SJCRH30 (cell line): ENCODE data around the gene RPL38. TPM values are rescaled to one million over a fixed set of nuclear protein-coding genes. Genes with fewer than 3 reads are reported as not detected.
A peak's percentile ranks its signal among the peaks of the same experiment; 100 is the strongest.

Experiments
- DNase-seq, 2 experiments: peaks; one replicate each; pipeline ENCODE4 v3.0.0-alpha.2; 2015 to 2020
- H3K27ac ChIP-seq: fragments of 250-450 bp; sonication (Bioruptor Pico); 2 replicates; pipeline ENCODE4 v1.5.1; 2020; ENCODE audit warnings: mild to moderate bottlenecking, moderate library complexity
- H3K27me3 ChIP-seq: fragments of 250-450 bp; sonication (Bioruptor Pico); 2 replicates; pipeline ENCODE4 v1.5.1; 2020; ENCODE audit warnings: mild to moderate bottlenecking, moderate library complexity
- H3K36me3 ChIP-seq: fragments of 250-450 bp; sonication (Bioruptor Pico); 2 replicates; pipeline ENCODE4 v1.5.1; 2020; ENCODE audit warnings: mild to moderate bottlenecking, moderate library complexity
- H3K4me1 ChIP-seq: fragments of 250-450 bp; sonication (Bioruptor Pico); 2 replicates; pipeline ENCODE4 v1.5.1; 2020; ENCODE audit warnings: mild to moderate bottlenecking, moderate library complexity
- H3K4me3 ChIP-seq: fragments of 250-450 bp; sonication (Bioruptor Pico); 2 replicates; pipeline ENCODE4 v1.5.1; 2020; ENCODE audit warnings: mild to moderate bottlenecking, moderate library complexity
- H3K9me3 ChIP-seq: fragments of 250-450 bp; sonication (Bioruptor Pico); replicated peaks from 2 replicates; pipeline ENCODE4 v1.5.1; 2020; ENCODE audit warnings: mild to moderate bottlenecking, moderate library complexity
- total RNA-seq: library from RNA; depleted of rRNA; stranded (reverse); fragments of >200 nt; shearing (Covaris generic); gene quantifications from 2 replicates; pipeline ENCODE4 v1.2.3, GENCODE V29; 2014; rRNA removed

The RPL38 gene
- total RNA-seq, 1 experiment from 2014 or later, result 5,758 TPM

DNA sequence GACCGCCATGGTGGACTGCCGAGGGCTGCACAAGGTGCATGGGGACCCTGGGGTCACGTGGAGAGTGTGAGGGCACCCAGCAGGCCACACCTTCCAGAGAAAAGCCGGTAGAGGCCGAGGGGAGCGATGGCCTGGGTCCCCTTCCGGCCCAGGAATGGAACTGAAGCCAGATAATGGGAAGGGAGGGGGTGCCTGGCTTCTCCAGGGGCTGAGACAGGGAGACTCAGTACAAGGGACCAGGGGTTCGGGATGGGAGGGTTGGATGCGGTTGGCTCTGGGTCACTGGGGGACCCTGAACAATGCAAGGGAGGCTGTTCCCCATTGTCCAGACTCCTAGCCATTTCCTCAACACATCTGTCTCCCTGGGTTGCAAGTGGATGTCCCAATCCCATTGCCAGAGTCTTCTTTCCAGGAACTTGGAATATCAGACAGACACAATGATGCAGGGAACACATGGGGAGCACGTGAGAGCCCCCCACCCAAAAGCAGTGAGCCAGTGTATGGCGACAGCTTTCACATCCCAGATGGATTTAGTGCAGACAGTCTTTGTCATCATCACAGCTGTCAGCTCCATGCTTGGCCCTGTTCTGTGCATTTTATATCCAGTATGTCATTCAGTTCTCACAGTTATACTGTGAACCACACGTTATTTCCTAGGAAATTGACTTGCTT lies 47.0 kb downstream of the RPL38 start:
- Histone ChIP-seq H3K27me3 (no peaks in the 10 kb centered on the region), H3K4me1 (peaks cover 13% of the 10 kb centered on the region), H3K36me3 (peaks cover 25% of the 10 kb centered on the region; the same call in 1 of the 2 replicates), H3K27ac (no peak overlapping the region), H3K4me3 (no peak overlapping the region), H3K9me3 (no peaks in the 10 kb centered on the region)
- no peak for DNase-seq

- no peak for DNase-seq
- H3K27ac ChIP-seq, result no peak overlapping the region
- H3K36me3 ChIP-seq, result peaks cover 24% of the 10 kb centered on the region; the same call in 1 of the 2 replicates
- H3K4me1 ChIP-seq, result peaks cover 9% of the 10 kb centered on the region
- no peaks in the 10 kb centered on the region for H3K27me3 ChIP-seq
- H3K9me3 ChIP-seq, result no peaks in the 10 kb centered on the region
- H3K4me3 ChIP-seq, result no peak overlapping the region
These were observed 47.6 kb downstream of the RPL38 start for GRCh38 chr17:74251051-74251450.

- H3K36me3 ChIP-seq, result peaks cover 23% of the 10 kb centered on the region; the same call in 1 of the 2 replicates
- H3K4me1 ChIP-seq, result peaks cover 7% of the 10 kb centered on the region
- H3K9me3 ChIP-seq, result no peaks in the 10 kb centered on the region
- no peak overlapping the region for H3K4me3 ChIP-seq
- no peak overlapping the region for H3K27ac ChIP-seq
- no peak for DNase-seq
- H3K27me3 ChIP-seq, result no peaks in the 10 kb centered on the region
These were observed 48.1 kb downstream of the RPL38 start for GRCh38 chr17:74251569-74251968.

DNA sequence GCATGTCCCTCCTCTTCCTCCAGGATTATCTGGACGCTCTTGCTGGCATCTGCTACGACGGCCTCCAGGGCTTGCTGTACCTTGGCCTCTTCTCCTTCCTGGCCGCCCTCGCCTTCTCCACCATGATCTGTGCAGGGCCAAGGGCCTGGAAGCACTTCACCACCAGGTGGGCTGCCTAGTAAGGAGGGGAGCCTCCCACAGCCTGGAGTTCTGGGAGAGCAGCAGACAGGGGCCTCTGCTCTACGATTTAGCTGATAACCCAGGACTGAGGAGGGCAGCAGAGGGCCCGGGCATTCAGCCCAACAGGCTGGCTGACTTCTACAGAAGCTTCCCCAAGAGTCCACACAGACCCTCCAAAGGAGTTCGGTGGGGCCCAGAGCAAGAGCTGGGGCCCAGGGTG lies 48.7 kb downstream of the RPL38 start:
- Histone ChIP-seq H3K36me3 (peaks cover 23% of the 10 kb centered on the region; the same call in 1 of the 2 replicates), H3K4me1 (peaks cover 7% of the 10 kb centered on the region), H3K4me3 (no peak overlapping the region), H3K9me3 (no peaks in the 10 kb centered on the region), H3K27me3 (no peaks in the 10 kb centered on the region), H3K27ac (no peak overlapping the region)
- DNase-seq, result no peak

GRCh38 chr17:74253036-74253435 lies 49.6 kb downstream of the RPL38 start:
- Histone ChIP-seq H3K27ac (no peak overlapping the region), H3K4me1 (peaks cover 7% of the 10 kb centered on the region), H3K36me3 (peaks cover 26% of the 10 kb centered on the region; the same call in 1 of the 2 replicates), H3K4me3 (no peak overlapping the region), H3K27me3 (no peaks in the 10 kb centered on the region), H3K9me3 (no peaks in the 10 kb centered on the region)
- no peak for DNase-seq

DNA sequence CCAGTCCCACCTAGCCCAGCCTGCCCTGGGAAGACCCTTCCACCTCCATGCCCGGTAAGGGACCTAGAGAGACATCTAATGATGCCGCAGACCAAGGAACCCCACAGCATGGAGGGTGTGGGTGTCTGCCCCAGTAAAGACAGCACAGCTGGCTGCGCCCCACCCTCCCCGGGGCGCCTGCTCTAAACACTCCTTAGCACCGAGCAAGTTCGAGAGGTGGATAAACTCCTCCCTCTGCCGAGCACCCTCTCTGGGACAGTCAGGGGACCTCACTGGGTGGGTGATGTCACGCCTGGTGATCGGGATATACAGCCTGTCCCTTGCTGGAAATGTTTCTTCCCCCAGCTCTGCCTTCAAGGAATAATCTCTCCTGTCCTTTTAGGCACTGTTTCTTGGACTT lies 53.8 kb downstream of the RPL38 start:
- Histone ChIP-seq H3K36me3 (peaks cover 26% of the 10 kb centered on the region; the same call in 1 of the 2 replicates), H3K4me1 (peaks cover 12% of the 10 kb centered on the region; the same call in 1 of the 2 replicates), H3K27ac (no peak overlapping the region), H3K9me3 (no peaks in the 10 kb centered on the region), H3K27me3 (no peaks in the 10 kb centered on the region), H3K4me3 (no peak overlapping the region)
- DNase-seq, result no peak

DNA sequence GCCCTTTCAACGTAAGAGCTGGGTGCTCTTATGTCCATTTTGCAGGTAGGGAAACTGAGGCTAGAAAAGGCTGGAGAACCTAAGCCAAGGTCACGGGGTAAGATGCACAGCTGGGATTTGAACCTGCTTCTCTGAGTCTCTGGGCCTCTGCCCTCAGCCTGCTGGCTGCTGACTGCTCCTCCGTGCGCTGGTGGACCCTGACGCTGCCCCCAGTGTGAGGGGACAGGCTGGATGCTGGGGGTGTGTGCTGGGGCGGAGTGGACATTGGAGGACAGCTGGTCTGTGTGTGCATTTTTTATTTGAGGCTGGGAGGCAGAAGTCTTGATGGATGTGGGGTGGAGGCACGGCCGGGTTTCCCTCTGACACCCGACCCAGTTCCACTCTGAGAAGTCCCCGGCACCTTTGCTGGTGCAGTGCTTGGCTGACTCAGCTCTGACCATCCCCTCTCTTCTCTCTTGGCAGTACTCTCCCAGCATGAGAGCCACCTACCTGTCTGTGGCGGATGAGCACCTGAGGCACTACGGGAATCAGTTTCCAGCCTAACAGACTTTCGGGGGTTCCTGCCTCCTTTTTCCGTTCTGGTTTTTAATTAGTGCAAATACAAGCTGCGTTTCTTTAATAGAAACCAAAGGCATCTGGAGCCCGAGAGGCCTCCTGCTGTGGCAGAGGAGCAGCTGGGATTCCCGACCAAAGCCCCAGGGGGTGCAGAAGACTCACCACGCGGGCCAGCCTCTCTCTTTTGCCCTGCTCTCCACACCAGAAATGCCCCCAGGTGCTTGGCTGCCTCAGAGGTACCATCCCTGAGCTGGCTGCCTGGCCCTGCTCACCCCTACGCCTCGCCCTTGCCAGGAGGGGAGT lies 56.4 kb downstream of the RPL38 start:
- Histone ChIP-seq H3K27ac (no peak overlapping the region), H3K27me3 (no peaks in the 10 kb centered on the region)
- peak; percentile 64 to 70 for DNase-seq

More for the DNA sequence above, 56.4 kb downstream of the RPL38 start:
- H3K9me3 ChIP-seq, result no peaks in the 10 kb centered on the region
- peaks cover 8% of the 10 kb centered on the region; the same call in 1 of the 2 replicates for H3K36me3 ChIP-seq
- no peak overlapping the region for H3K4me3 ChIP-seq
- peaks cover 12% of the 10 kb centered on the region; the same call in 1 of the 2 replicates for H3K4me1 ChIP-seq

Other genes with a start within 250 kb of the RPL38 start
- gene TTYH2, start 9.9 kb downstream of the RPL38 start, total RNA-seq, result 45.8 and 53.0 TPM in 2 replicates
- gene DNAI2, start 70.6 kb downstream of the RPL38 start, total RNA-seq, result not detected in 2 replicates
- not detected in 2 replicates for gene KIF19, start 122.5 kb downstream of the RPL38 start, total RNA-seq
- gene BTBD17, start 158.2 kb downstream of the RPL38 start, total RNA-seq, result not detected in 2 replicates
- gene GPR142, start 163.8 kb downstream of the RPL38 start, total RNA-seq, result not detected in 2 replicates
- not detected in 2 replicates for gene GPRC5C, start 228.4 kb downstream of the RPL38 start, total RNA-seq